SK-N-SH (cell line): ENCODE data around the gene RP9. TPM values are rescaled to one million over a fixed set of nuclear protein-coding genes. Genes with fewer than 3 reads are reported as not detected.

ENCODE experiments used
- CTCF ChIA-PET: fragments of 300-600, 350-600 bp; formaldehyde crosslinking; extraction: SDS; loops from one replicate; lab custom pipeline; 2021; lab: Yijun Ruan, JAX
- POLR2A ChIA-PET: fragments of 350-600 bp; sonication (Branson Sonifier 250); formaldehyde crosslinking; extraction: SDS; loops from one replicate; lab custom pipeline; 2020; ENCODE audit warnings: antibody characterized with exemption, inconsistent platforms; lab: Yijun Ruan, JAX
- DNase-seq: peaks from one replicate; pipeline ENCODE4 v3.0.0; 2012
- H2AFZ ChIP-seq: fragments of 200-600 bp; sonication (generic); 2 replicates; pipeline ENCODE4 v1.8.1; 2016; ENCODE audit warnings: antibody characterized with exemption, mild to moderate bottlenecking, low read depth
- H3F3A ChIP-seq: fragments of 200-600 bp; sonication (generic); replicated peaks from 2 replicates; pipeline ENCODE3; 2016; ENCODE audit warnings: antibody characterized with exemption, mild to moderate bottlenecking; ENCODE audit not compliant: insufficient read depth
- H3K27ac ChIP-seq, 2 experiments: fragments of 200-500 bp in 1 of 2; fragments of 200-600 bp in 1 of 2; sonication (Bioruptor generic) in 1 of 2; sonication (generic), shearing (Covaris generic) in 1 of 2; 2 replicates each; pipeline versions ENCODE4 v1.5.1 to v1.6.1; 2014 to 2016; ENCODE audit warnings: low read depth in 2 of 2, inconsistent platforms in 1 of 2, low read length in 1 of 2, mild to moderate bottlenecking in 1 of 2, mixed read lengths in 1 of 2
- H3K27me3 ChIP-seq: fragments of 200-600 bp; sonication (generic), shearing (Covaris generic); 2 replicates; pipeline ENCODE4 v1.6.1; 2016; ENCODE audit warnings: mixed run types; ENCODE audit not compliant: insufficient read depth
- H3K36me3 ChIP-seq, 2 experiments: fragments of 200-500 bp in 1 of 2; fragments of 200-600 bp in 1 of 2; sonication (Bioruptor generic) in 1 of 2; sonication (generic) in 1 of 2; replicated peaks in 1 of 2; 2 replicates each; pipeline versions ENCODE3 to v1.5.1; 2014 to 2016; ENCODE audit warnings: low read length in 1 of 2, mild to moderate bottlenecking in 1 of 2; ENCODE audit not compliant: insufficient read depth in 2 of 2, control insufficient read depth in 1 of 2
- H3K4me1 ChIP-seq, 2 experiments: fragments of 200-500 bp in 1 of 2; fragments of 200-600 bp in 1 of 2; sonication (Bioruptor generic) in 1 of 2; sonication (generic), shearing (Covaris generic) in 1 of 2; 2 replicates each; pipeline versions ENCODE4 v1.5.1 to v1.6.1; 2014 to 2016; ENCODE audit warnings: low read depth in 1 of 2, low read length in 1 of 2, mixed run types in 1 of 2; ENCODE audit not compliant: insufficient read depth in 2 of 2, control insufficient read depth in 1 of 2
- H3K4me2 ChIP-seq: fragments of 200-600 bp; sonication (generic), shearing (Covaris generic); 2 replicates; pipeline ENCODE4 v1.6.1; 2017; ENCODE audit warnings: mixed run types
- H3K4me3 ChIP-seq, 2 experiments: fragments of 200-500 bp in 1 of 2; fragments of 200-600 bp in 1 of 2; sonication (Bioruptor generic) in 1 of 2; sonication (generic), shearing (Covaris generic) in 1 of 2; 2 replicates each; pipeline versions ENCODE4 v1.5.1 to v1.8.1; 2014 to 2016; ENCODE audit warnings: low read depth in 2 of 2, inconsistent platforms in 1 of 2, low read length in 1 of 2, mild to moderate bottlenecking in 1 of 2, mixed read lengths in 1 of 2, moderate library complexity in 1 of 2
- H3K79me2 ChIP-seq: fragments of 200-600 bp; sonication (generic); 2 replicates; pipeline ENCODE4 v1.8.1; 2017; ENCODE audit warnings: mild to moderate bottlenecking; ENCODE audit not compliant: insufficient read depth
- H3K9ac ChIP-seq: fragments of 200-600 bp; sonication (generic); 2 replicates; pipeline ENCODE4 v1.6.1; 2017; ENCODE audit warnings: mixed run types
- H3K9me2 ChIP-seq: fragments of 200-600 bp; sonication (generic); 2 replicates; pipeline ENCODE4 v1.6.1; 2017; ENCODE audit warnings: mixed run types
- H3K9me3 ChIP-seq: fragments of 200-600 bp; sonication (generic); 2 replicates; pipeline ENCODE4 v1.6.1; 2017; ENCODE audit warnings: mixed run types, mild to moderate bottlenecking, moderate library complexity
- H4K20me1 ChIP-seq: fragments of 200-600 bp; sonication (generic); 2 replicates; pipeline ENCODE4 v1.6.1; 2017; ENCODE audit warnings: mild to moderate bottlenecking, mixed run types; ENCODE audit not compliant: insufficient read depth
- CHD2 ChIP-seq: fragments of 150-350 bp; IDR thresholded peaks from 2 replicates; pipeline ENCODE4 v1.6.1; 2018; ENCODE audit warnings: low read length; ENCODE audit not compliant: partially characterized antibody
- ELF1 ChIP-seq: IDR thresholded peaks from 2 replicates; pipeline ENCODE4 v1.4.0; 2012
- EP300 ChIP-seq, 2 experiments: IDR thresholded peaks; 2 replicates each; pipeline versions ENCODE4 v1.4.0 to v1.6.1; 2012; ENCODE audit warnings: borderline replicate concordance in 1 of 2, low read depth in 1 of 2, low read length in 1 of 2
- FOSL2 ChIP-seq: IDR thresholded peaks from 2 replicates; pipeline ENCODE4 v1.4.0; 2012; ENCODE audit warnings: low read depth, mild to moderate bottlenecking, moderate library complexity, borderline replicate concordance
- FOXJ3 ChIP-seq: sonication (generic); formaldehyde crosslinking; IDR thresholded peaks from 2 replicates; pipeline ENCODE4 v1.5.1; 2020; ENCODE audit warnings: mild to moderate bottlenecking, missing genetic modification reagents
- FOXM1 ChIP-seq: IDR thresholded peaks from 2 replicates; pipeline ENCODE4 v1.4.0; 2012; ENCODE audit warnings: low read depth, mild to moderate bottlenecking
- GATA2 ChIP-seq: sonication (generic); formaldehyde crosslinking; IDR thresholded peaks from 2 replicates; pipeline ENCODE4 v1.5.0; 2020; ENCODE audit warnings: mild to moderate bottlenecking, missing genetic modification reagents
- MEF2A ChIP-seq: IDR thresholded peaks from 2 replicates; pipeline ENCODE4 v1.4.0; 2012; ENCODE audit warnings: low read depth, borderline replicate concordance
- MXI1 ChIP-seq: IDR thresholded peaks from 2 replicates; pipeline ENCODE4 v1.6.1; 2012; ENCODE audit warnings: mild to moderate bottlenecking, low read depth, low read length, improper control_type of control experiment
- POLR2AphosphoS5 ChIP-seq: IDR thresholded peaks from 2 replicates; pipeline ENCODE4 v1.6.1; 2012; ENCODE audit warnings: low read depth, low read length
- RAD21 ChIP-seq: IDR thresholded peaks from 2 replicates; pipeline ENCODE4 v1.6.1; 2012; ENCODE audit warnings: mild to moderate bottlenecking, low read length
- SIN3A ChIP-seq: IDR thresholded peaks from 2 replicates; pipeline ENCODE4 v1.6.1; 2012; ENCODE audit warnings: low read depth, mild to moderate bottlenecking, low read length, moderate library complexity, borderline replicate concordance
- WGBS: methylation state at CpG from one replicate; pipeline ENCODE4 v1.1.6; 2017; ENCODE audit warnings: low lambda C conversion rate; 5-methylcytosine and 5-hydroxymethylcytosine counted together
- polyA plus RNA-seq, 3 experiments: library from polyadenylated mRNA; depleted of rRNA; stranded (reverse); fragments of >200 nt; gene quantifications; 2 replicates each; pipeline ENCODE4 v1.2.3, GENCODE V29; 2012
- TF ChIP-seq, protein P1 (sequence below): IDR thresholded peaks from 2 replicates; pipeline ENCODE4 v1.4.0; 2012; ENCODE audit warnings: low read depth, borderline replicate concordance
- TF ChIP-seq, protein P2 (sequence below): fragments of 200-600 bp; sonication (generic); IDR thresholded peaks from 2 replicates; pipeline ENCODE4 v1.6.1; 2017; ENCODE audit warnings: antibody characterized with exemption, mild to moderate bottlenecking, moderate library complexity
- TF ChIP-seq, protein P3 (sequence below): fragments of 150-350 bp; IDR thresholded peaks from 2 replicates; pipeline ENCODE4 v1.6.1; 2016; ENCODE audit warnings: mild to moderate bottlenecking, low read depth, low read length
- TF ChIP-seq, protein P4 (sequence below): IDR thresholded peaks from 2 replicates; pipeline ENCODE4 v1.4.0; 2012; ENCODE audit warnings: low read depth, borderline replicate concordance

RP9 gene
- polyA plus RNA-seq, 1 of the 3 experiments (the other 2 are of a cell fraction): 31.6 TPM

- Histone ChIP-seq H2AFZ (no peak overlapping the region), H3K9me2 (no peaks in the 10 kb centered on the region), H3K4me1 (no peaks in the 10 kb centered on the region), H3K27ac (no peak overlapping the region), H3K4me3 (no peak overlapping the region), H3K36me3 (no peaks in the 10 kb centered on the region), H3K27me3 (no peaks in the 10 kb centered on the region), H4K20me1 (no peaks in the 10 kb centered on the region), H3K9me3 (no peaks in the 10 kb centered on the region), H3K79me2 (no peaks in the 10 kb centered on the region), H3F3A (no peaks in the 10 kb centered on the region), H3K4me2 (no peak overlapping the region), H3K9ac (no peak overlapping the region)
- 43% methylated on average over 1 of the region's 1 CpG for WGBS
- ChIA-PET CTCF (no interaction called here), POLR2A (no interaction called here)
- DNase-seq: no peak
- TF ChIP-seq RAD21: no peak
- no peak for TF ChIP-seq CHD2
- no peak for TF ChIP-seq SIN3A
- TF ChIP-seq FOSL2: no peak
- no peak for TF ChIP-seq EP300 (IDR thresholded peaks at IDR 0.05; ENCODE audit: borderline replicate concordance in 1 of 2, low read depth in 1 of 2, low read length in 1 of 2)
- TF ChIP-seq ELF1: no peak
- TF ChIP-seq POLR2AphosphoS5: no peak
- no peak for TF ChIP-seq MXI1
Observed at GRCh38 chr7:33142585-33142984, 33.4 kb upstream of the RP9 start.

- Histone ChIP-seq H3K9ac (no peak overlapping the region), H3K4me2 (no peak overlapping the region), H4K20me1 (no peaks in the 10 kb centered on the region), H3K79me2 (peaks cover 3% of the 10 kb centered on the region; the same call in 1 of the 2 replicates), H3K4me3 (no peak overlapping the region), H3K9me2 (no peaks in the 10 kb centered on the region), H3F3A (no peaks in the 10 kb centered on the region), H3K36me3 (no peaks in the 10 kb centered on the region), H3K27ac (no peak overlapping the region), H3K9me3 (no peaks in the 10 kb centered on the region), H3K4me1 (no peaks in the 10 kb centered on the region; a peak in 1 of 4 replicates), H3K27me3 (no peaks in the 10 kb centered on the region), H2AFZ (no peak overlapping the region)
- no peak for TF ChIP-seq SIN3A
- TF ChIP-seq ELF1: no peak
- TF ChIP-seq EP300 (IDR thresholded peaks at IDR 0.05; ENCODE audit: borderline replicate concordance in 1 of 2, low read depth in 1 of 2, low read length in 1 of 2): no peak
- TF ChIP-seq, protein P1, sequence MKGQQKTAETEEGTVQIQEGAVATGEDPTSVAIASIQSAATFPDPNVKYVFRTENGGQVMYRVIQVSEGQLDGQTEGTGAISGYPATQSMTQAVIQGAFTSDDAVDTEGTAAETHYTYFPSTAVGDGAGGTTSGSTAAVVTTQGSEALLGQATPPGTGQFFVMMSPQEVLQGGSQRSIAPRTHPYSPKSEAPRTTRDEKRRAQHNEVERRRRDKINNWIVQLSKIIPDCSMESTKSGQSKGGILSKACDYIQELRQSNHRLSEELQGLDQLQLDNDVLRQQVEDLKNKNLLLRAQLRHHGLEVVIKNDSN: no peak
- TF ChIP-seq, protein P2, sequence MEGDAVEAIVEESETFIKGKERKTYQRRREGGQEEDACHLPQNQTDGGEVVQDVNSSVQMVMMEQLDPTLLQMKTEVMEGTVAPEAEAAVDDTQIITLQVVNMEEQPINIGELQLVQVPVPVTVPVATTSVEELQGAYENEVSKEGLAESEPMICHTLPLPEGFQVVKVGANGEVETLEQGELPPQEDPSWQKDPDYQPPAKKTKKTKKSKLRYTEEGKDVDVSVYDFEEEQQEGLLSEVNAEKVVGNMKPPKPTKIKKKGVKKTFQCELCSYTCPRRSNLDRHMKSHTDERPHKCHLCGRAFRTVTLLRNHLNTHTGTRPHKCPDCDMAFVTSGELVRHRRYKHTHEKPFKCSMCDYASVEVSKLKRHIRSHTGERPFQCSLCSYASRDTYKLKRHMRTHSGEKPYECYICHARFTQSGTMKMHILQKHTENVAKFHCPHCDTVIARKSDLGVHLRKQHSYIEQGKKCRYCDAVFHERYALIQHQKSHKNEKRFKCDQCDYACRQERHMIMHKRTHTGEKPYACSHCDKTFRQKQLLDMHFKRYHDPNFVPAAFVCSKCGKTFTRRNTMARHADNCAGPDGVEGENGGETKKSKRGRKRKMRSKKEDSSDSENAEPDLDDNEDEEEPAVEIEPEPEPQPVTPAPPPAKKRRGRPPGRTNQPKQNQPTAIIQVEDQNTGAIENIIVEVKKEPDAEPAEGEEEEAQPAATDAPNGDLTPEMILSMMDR: no peak
- TF ChIP-seq, protein P3, sequence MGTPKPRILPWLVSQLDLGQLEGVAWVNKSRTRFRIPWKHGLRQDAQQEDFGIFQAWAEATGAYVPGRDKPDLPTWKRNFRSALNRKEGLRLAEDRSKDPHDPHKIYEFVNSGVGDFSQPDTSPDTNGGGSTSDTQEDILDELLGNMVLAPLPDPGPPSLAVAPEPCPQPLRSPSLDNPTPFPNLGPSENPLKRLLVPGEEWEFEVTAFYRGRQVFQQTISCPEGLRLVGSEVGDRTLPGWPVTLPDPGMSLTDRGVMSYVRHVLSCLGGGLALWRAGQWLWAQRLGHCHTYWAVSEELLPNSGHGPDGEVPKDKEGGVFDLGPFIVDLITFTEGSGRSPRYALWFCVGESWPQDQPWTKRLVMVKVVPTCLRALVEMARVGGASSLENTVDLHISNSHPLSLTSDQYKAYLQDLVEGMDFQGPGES: no peak
- no peak for TF ChIP-seq GATA2
- TF ChIP-seq, protein P4, sequence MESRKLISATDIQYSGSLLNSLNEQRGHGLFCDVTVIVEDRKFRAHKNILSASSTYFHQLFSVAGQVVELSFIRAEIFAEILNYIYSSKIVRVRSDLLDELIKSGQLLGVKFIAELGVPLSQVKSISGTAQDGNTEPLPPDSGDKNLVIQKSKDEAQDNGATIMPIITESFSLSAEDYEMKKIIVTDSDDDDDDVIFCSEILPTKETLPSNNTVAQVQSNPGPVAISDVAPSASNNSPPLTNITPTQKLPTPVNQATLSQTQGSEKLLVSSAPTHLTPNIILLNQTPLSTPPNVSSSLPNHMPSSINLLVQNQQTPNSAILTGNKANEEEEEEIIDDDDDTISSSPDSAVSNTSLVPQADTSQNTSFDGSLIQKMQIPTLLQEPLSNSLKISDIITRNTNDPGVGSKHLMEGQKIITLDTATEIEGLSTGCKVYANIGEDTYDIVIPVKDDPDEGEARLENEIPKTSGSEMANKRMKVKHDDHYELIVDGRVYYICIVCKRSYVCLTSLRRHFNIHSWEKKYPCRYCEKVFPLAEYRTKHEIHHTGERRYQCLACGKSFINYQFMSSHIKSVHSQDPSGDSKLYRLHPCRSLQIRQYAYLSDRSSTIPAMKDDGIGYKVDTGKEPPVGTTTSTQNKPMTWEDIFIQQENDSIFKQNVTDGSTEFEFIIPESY: no peak
- TF ChIP-seq FOXJ3: no peak
- TF ChIP-seq MEF2A: no peak
- TF ChIP-seq FOXM1: no peak
- CTCF ChIA-PET: no interaction called here
- 71% methylated on average over 10 of the region's 15 CpGs for WGBS
- no peak for DNase-seq
- POLR2A ChIA-PET: no interaction called here
Observed at GRCh38 chr7:33137103-33137502, 27.9 kb upstream of the RP9 start.
